Erythroblast (primary cell): ENCODE measurements around the gene KRT8.

Source experiments
- GATA1 ChIP-seq: IDR thresholded peaks from 2 replicates; pipeline ENCODE4 v1.6.1; 2011; ENCODE audit warnings: low read depth, mild to moderate bottlenecking, control low read depth, low read length, moderate library complexity
- POLR2A ChIP-seq: IDR thresholded peaks from 2 replicates; pipeline ENCODE4 v1.6.1; 2011; ENCODE audit warnings: mild to moderate bottlenecking, low read length

DNA sequence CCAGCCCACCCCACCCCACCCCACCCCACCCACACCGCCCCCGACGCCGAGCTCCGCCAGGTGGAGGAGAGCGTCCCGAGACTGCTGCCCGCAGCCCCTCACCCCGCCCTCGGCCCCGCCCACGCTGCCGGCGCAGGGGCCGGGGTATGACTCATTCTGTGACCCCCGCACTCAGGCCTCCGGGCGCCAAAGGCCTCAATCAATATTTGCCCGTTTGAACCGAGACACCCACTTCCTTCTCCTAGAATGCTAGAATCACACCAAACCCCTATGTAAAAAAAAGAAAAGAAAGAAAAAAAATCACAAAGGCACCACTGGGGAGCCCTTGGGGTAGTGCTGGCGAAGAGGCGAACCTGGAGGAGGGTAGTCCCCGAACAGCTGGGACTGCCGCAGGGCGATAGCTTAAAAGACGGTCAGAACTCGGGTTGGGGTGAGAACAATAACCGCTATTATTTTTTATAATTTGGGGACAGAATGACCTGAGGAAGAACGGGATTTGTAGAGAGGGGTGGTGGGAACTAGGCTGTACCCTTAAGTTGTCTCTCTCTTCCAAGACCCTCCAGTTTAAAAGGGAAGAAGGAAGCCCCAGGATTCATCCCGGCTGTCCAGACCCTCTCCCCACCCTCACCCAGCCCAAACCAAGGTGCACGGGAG lies 894 bp downstream of the KRT8 start:
- TF ChIP-seq POLR2A (no peak), GATA1 (no peak)
